Erythroblast (primary cell): ENCODE measurements around the gene NYAP1.
"Not testable (repeated sequence)": the region's sequence is repeated elsewhere in the genome, so short reads cannot be mapped to it uniquely, and the experiment has no call there.

Source experiments
- DNase-seq, 2 experiments: peaks; one replicate each; lab custom pipeline; 2025; lab: John Stamatoyannopoulos, UW
- GATA1 ChIP-seq: IDR thresholded peaks from 2 replicates; pipeline ENCODE4 v1.6.1; 2011; ENCODE audit warnings: low read depth, mild to moderate bottlenecking, control low read depth, low read length, moderate library complexity
- POLR2A ChIP-seq: IDR thresholded peaks from 2 replicates; pipeline ENCODE4 v1.6.1; 2011; ENCODE audit warnings: mild to moderate bottlenecking, low read length

NYAP1 gene

GRCh38 chr7:100444311-100445278 lies 39.1 kb upstream of the NYAP1 start:
- TF ChIP-seq GATA1 = no peak
- no peak for TF ChIP-seq POLR2A
- peak; percentile 72 to 79 for DNase-seq

DNA sequence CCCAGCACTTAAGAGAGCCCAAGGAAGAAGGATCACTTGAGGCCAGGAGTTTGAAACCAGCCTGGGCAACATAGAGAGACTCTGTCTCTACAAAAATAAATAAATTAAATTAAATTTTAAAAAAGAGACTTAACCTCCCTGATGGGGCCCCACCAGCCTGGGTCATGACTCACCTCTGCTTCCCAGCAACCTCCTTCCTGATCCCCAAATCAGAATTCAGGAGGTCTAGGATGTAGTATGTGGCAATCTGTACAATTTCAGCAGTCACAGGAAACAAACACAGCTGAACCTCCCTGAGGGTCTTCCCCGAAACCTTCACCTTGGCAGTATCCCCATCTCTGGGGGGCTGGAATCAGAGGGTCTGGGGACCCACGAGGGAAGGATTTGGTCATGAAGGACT lies 37.7 kb upstream of the NYAP1 start:
- TF ChIP-seq POLR2A (no peak), GATA1 (no peak)
- DNase-seq = no peak

GRCh38 chr7:100447363-100447762 lies 36.4 kb upstream of the NYAP1 start:
- DNase-seq = not testable (repeated sequence)

GRCh38 chr7:100449190-100449795 lies 34.4 kb upstream of the NYAP1 start:
- TF ChIP-seq GATA1 (no peak), POLR2A (no peak)
- no peak for DNase-seq

- no peak for DNase-seq
- TF ChIP-seq POLR2A (no peak), GATA1 (no peak)
Measured at GRCh38 chr7:100452513-100452912, 31.2 kb upstream of the NYAP1 start.

DNA sequence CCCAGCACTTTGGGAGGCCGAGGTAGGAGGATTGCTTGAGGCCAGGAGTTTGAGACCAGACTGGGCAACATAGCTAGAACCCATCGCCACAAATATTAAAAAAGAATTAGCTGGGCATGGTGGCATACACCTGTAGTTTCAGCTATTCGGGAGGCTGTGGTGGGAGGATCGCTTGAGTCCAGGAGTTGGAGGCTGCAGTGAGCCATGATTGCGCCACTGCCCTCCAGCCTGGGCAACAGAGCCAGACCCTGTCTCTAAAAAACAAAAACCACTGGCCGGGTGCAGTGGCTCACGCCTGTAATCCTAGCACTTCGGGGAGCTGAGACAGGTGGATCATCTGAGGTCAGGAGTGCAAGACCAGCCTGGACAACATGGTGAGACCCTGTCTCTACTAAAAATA lies 29.9 kb upstream of the NYAP1 start:
- DNase-seq = not testable (repeated sequence)

DNA sequence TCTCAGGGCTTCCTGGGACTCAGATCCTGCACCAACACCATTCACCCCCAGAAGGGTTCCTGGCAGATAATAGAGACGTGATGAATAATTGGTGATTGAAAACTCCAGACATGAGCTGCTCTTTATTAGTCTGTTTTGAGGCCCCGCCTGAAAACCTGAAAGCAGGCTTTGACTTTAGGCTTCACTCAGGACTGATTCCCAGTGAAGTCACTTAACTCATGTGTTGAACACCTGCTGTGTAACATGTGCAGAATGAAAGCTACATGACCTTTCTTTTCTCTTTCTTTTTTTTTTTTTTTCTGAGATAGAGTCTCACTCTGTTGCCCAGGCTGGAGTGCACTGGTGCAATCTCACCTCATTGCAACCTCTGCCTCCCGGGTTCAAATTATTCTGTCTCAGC lies 28.5 kb upstream of the NYAP1 start:
- DNase-seq = no peak
- TF ChIP-seq POLR2A (no peak), GATA1 (no peak)

DNA sequence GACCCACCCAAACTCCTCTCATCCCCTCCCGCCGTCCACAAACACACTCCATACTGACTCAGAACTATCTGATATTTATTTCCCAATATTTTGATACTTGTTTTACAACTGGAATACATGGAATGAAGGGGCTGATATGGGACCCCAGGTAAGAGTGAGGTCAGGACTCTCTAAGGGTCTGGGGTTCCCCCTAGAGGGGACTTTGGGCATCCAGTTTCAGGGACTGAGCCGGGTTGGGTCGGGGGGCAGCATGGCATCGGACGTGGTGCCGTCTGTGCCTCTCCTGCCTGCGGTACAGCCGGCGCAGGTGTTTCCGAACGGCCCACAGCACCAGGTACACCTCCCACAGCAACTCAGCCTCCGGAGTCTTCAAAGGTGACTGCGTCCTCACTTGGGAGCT lies 27.2 kb upstream of the NYAP1 start:
- no peak for DNase-seq
- TF ChIP-seq POLR2A (no peak), GATA1 (no peak)

DNA sequence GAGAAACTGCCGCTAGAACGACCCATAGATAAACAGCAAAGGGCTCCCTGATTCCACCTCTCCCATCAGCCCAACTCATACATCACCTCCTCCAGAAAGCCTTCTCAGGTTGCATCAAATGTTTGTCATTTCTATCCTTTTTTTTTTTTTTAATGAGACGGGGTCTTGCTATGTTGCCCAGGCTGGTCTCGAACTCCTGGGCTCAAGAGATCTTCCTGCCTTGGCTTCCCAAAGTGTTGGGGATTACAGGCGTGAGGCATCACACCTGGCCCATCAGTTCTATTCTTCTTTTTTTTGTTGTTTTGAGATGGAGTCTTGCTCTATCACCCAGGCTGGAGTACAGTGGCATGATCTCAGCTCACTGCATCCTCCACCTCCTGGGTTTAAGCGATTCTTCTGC lies 26.7 kb upstream of the NYAP1 start:
- DNase-seq = no peak

GRCh38 chr7:100464210-100464660 lies 19.5 kb upstream of the NYAP1 start, which contains the start of gene SPACDR:
SPACDR (minus strand) TSS chr7:100464260; CDS start chr7:100464025, 235 bp downstream.
- TF ChIP-seq GATA1 (no peak), POLR2A (no peak)
- DNase-seq = no peak

More for the DNA sequence above, 26.7 kb upstream of the NYAP1 start:
- no peak for TF ChIP-seq POLR2A
- no peak for TF ChIP-seq GATA1

GRCh38 chr7:100464791-100465190 lies 18.9 kb upstream of the NYAP1 start:
- TF ChIP-seq POLR2A = no peak
- no peak for TF ChIP-seq GATA1
- no peak for DNase-seq

GRCh38 chr7:100465299-100465698 lies 18.4 kb upstream of the NYAP1 start:
- TF ChIP-seq GATA1 (no peak), POLR2A (no peak)

GRCh38 chr7:100465702-100466311 lies 17.9 kb upstream of the NYAP1 start:
- no peak for TF ChIP-seq GATA1
- TF ChIP-seq POLR2A = no peak
- DNase-seq = peak; percentile 61 to 65

More at GRCh38 chr7:100465299-100465698, 18.4 kb upstream of the NYAP1 start:
- no peak for DNase-seq
